ENCODE results near the gene ACSBG1.

The ACSBG1 gene

GRCh38 chr15:78162038-78162437, 72.3 kb downstream of the ACSBG1 start:
- Histone ChIP-seq H3K27ac (replicated peaks) (no peak overlapping the region), H3K4me3 (replicated peaks; ENCODE audit: insufficient read depth, low read length) (no peak overlapping the region), H3K27me3 (ENCODE audit: insufficient read depth, poor library complexity, severe bottlenecking) (no peaks in the 10 kb centered on the region)
- no peak for DNase-seq (ENCODE audit: low read depth in 1 of 2, low spot score in 1 of 2)
- TF ChIP-seq, protein P1, sequence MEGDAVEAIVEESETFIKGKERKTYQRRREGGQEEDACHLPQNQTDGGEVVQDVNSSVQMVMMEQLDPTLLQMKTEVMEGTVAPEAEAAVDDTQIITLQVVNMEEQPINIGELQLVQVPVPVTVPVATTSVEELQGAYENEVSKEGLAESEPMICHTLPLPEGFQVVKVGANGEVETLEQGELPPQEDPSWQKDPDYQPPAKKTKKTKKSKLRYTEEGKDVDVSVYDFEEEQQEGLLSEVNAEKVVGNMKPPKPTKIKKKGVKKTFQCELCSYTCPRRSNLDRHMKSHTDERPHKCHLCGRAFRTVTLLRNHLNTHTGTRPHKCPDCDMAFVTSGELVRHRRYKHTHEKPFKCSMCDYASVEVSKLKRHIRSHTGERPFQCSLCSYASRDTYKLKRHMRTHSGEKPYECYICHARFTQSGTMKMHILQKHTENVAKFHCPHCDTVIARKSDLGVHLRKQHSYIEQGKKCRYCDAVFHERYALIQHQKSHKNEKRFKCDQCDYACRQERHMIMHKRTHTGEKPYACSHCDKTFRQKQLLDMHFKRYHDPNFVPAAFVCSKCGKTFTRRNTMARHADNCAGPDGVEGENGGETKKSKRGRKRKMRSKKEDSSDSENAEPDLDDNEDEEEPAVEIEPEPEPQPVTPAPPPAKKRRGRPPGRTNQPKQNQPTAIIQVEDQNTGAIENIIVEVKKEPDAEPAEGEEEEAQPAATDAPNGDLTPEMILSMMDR (IDR thresholded peaks at IDR 0.05; ENCODE audit: insufficient read depth, low read length) = no peak
- TF ChIP-seq POLR2AphosphoS5 (IDR thresholded peaks at IDR 0.05; ENCODE audit: low read depth) = no peak
- TF ChIP-seq SPI1 (IDR thresholded peaks at IDR 0.05; ENCODE audit: borderline replicate concordance, low read depth) = no peak
- TF ChIP-seq REST (IDR thresholded peaks at IDR 0.05; ENCODE audit: insufficient replicate concordance, low read depth) = no peak
- no peak for TF ChIP-seq GABPA (IDR thresholded peaks at IDR 0.05; ENCODE audit: low read depth)

GRCh38 chr15:78159395-78159794, 75.0 kb downstream of the ACSBG1 start:
- no peak for DNase-seq (ENCODE audit: low read depth in 1 of 2, low spot score in 1 of 2)
- Histone ChIP-seq H3K27me3 (ENCODE audit: insufficient read depth, poor library complexity, severe bottlenecking) (no peaks in the 10 kb centered on the region), H3K27ac (replicated peaks) (no peak overlapping the region), H3K4me3 (replicated peaks; ENCODE audit: insufficient read depth, low read length) (no peak overlapping the region)
- no peak for TF ChIP-seq GABPA (IDR thresholded peaks at IDR 0.05; ENCODE audit: low read depth)
- no peak for TF ChIP-seq POLR2AphosphoS5 (IDR thresholded peaks at IDR 0.05; ENCODE audit: low read depth)

GRCh38 chr15:78157203-78157602, 77.2 kb downstream of the ACSBG1 start:
- no peaks in the 10 kb centered on the region for H3K27me3 ChIP-seq (ENCODE audit: insufficient read depth, poor library complexity, severe bottlenecking)
- H3K4me3 ChIP-seq (replicated peaks; ENCODE audit: insufficient read depth, low read length) = no peak overlapping the region
- TF ChIP-seq REST (IDR thresholded peaks at IDR 0.05; ENCODE audit: insufficient replicate concordance, low read depth) (no peak), POLR2AphosphoS5 (IDR thresholded peaks at IDR 0.05; ENCODE audit: low read depth) (no peak), SPI1 (IDR thresholded peaks at IDR 0.05; ENCODE audit: borderline replicate concordance, low read depth) (no peak)
- TF ChIP-seq, protein P1 (IDR thresholded peaks at IDR 0.05; ENCODE audit: insufficient read depth, low read length) = no peak
- H3K27ac ChIP-seq (replicated peaks) = no peak overlapping the region
- no peak for DNase-seq (ENCODE audit: low read depth in 1 of 2, low spot score in 1 of 2)

GRCh38 chr15:78156653-78157052, 77.7 kb downstream of the ACSBG1 start:
- TF ChIP-seq, protein P1 (IDR thresholded peaks at IDR 0.05; ENCODE audit: insufficient read depth, low read length) = no peak
- no peak for TF ChIP-seq GABPA (IDR thresholded peaks at IDR 0.05; ENCODE audit: low read depth)
- no peak for TF ChIP-seq POLR2AphosphoS5 (IDR thresholded peaks at IDR 0.05; ENCODE audit: low read depth)
- TF ChIP-seq REST (IDR thresholded peaks at IDR 0.05; ENCODE audit: insufficient replicate concordance, low read depth) = no peak
- TF ChIP-seq SPI1 (IDR thresholded peaks at IDR 0.05; ENCODE audit: borderline replicate concordance, low read depth) = no peak
- no peak for DNase-seq (ENCODE audit: low read depth in 1 of 2, low spot score in 1 of 2)
- Histone ChIP-seq H3K4me3 (replicated peaks; ENCODE audit: insufficient read depth, low read length) (no peak overlapping the region), H3K27ac (replicated peaks) (no peak overlapping the region), H3K27me3 (ENCODE audit: insufficient read depth, poor library complexity, severe bottlenecking) (no peaks in the 10 kb centered on the region)

All from HL-60 (cell line).